Skeletal muscle tissue (tissue), 4 donors: Measurements from ENCODE around the gene TANC1. TPM values are rescaled to one million over a fixed set of nuclear protein-coding genes. Genes with fewer than 3 reads are reported as not detected.

Source experiments
- H3K27ac ChIP-seq: one replicate; pipeline ENCODE4 v1.7.0; 2013; ENCODE audit warnings: mild to moderate bottlenecking, low read depth, low read length, inconsistent platforms
- H3K27me3 ChIP-seq, 3 donors: one replicate each; pipeline ENCODE4 v1.7.0; 2013; ENCODE audit warnings: low read length in 3 of 3; ENCODE audit not compliant: control insufficient read depth in 3 of 3, insufficient read depth in 3 of 3
- H3K36me3 ChIP-seq, 3 donors: one replicate each; pipeline ENCODE4 v1.7.0; 2013; ENCODE audit warnings: low read length in 3 of 3; ENCODE audit not compliant: control insufficient read depth in 3 of 3, insufficient read depth in 3 of 3
- H3K4me1 ChIP-seq, 3 donors: one replicate each; pipeline ENCODE4 v1.7.0; 2013; ENCODE audit warnings: low read length in 3 of 3, mild to moderate bottlenecking in 3 of 3; ENCODE audit not compliant: control insufficient read depth in 3 of 3, insufficient read depth in 3 of 3
- H3K4me3 ChIP-seq, 3 donors: one replicate each; pipeline ENCODE4 v1.7.0; 2013; ENCODE audit warnings: low read length in 3 of 3
- H3K9ac ChIP-seq, 3 donors: one replicate each; pipeline ENCODE4 v1.7.0; 2013; ENCODE audit warnings: low read length in 3 of 3, mild to moderate bottlenecking in 3 of 3, moderate library complexity in 2 of 3, low read depth in 1 of 3
- H3K9me3 ChIP-seq, 3 donors: one replicate each; pipeline ENCODE4 v1.7.0; 2013; ENCODE audit warnings: low read length in 3 of 3; ENCODE audit not compliant: control insufficient read depth in 3 of 3
- total RNA-seq: library from RNA; depleted of rRNA; stranded (reverse); fragments of >200 nt; gene quantifications from one replicate; pipeline ENCODE4 v1.2.3, GENCODE V29; 2014
- donor health status: Osteomylitis.

The TANC1 gene
- total RNA-seq, 1 donor from 2014 or later: 38.1 TPM

DNA sequence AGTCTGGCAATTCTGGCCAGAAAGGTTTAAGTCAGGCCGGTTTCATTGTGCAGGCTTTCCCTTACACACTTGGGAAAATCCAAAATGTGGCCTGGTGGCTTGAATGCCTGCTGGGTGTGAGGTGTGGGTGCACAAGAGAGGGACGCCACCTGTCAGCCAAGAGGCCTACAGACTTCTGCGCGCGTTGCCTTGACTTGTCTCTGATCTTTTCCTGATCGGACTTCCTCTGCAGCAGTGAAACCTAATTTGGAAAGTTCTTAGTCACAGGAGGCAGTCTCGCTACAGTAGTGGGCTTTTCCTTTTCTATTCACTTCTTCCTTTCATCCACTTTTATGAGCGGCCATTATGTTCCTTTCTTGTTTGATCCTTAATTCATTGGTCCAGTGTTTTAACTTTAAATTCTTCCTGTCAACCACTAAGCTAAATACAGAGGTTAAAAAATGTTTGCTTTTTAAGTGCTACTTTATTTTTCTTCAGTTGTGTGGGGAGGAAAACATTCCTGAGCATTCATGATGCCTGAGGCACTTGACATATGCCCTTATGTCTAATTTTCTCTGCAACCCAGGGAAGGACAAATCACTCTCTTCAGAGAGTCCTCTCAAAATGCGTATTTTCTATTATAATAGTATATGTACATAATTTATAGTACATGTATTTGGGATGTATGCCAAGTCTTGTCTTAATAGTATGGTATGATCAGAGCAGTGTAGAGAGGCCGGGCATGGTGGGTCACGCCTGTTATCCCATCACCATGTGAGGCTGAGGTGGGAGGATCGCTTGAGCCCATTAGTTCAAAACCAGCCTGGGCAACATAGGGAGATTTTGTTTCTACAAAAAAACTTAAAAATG, 189.1 kb downstream of the TANC1 start:
- Histone ChIP-seq H3K9me3 (no peaks in the 10 kb centered on the region), H3K4me3 (no peak overlapping the region), H3K9ac (no peak overlapping the region), H3K4me1 (peaks cover 4 to 14% (median 6%) of the 10 kb centered on the region in 3 donors), H3K27ac (no peak overlapping the region), H3K27me3 (no peaks in the 10 kb centered on the region), H3K36me3 (peaks cover 0 to 2% (median 0%) of the 10 kb centered on the region in 3 donors)

DNA sequence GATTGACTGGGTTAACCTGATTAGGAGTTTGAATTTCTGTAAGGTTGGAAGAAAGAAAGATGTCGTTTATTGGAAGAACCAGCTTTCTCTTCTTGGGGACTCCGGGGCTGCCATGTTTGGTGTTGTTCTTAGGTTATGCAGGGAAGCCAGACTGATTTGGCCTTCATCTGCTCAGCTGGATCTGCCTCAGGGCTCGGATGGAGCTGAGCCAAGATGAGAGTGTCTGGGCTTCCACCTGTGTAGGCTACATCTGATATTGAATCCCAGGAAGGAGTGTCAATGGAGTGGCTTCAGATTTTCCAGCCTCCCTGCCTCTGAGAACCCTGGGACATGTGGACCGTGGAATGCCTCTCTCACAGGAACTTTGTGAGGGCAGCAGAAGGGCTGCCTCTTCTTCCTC, 192.0 kb downstream of the TANC1 start:
- Histone ChIP-seq H3K9ac (no peak overlapping the region), H3K36me3 (peaks cover 0 to 3% (median 3%) of the 10 kb centered on the region in 3 donors), H3K9me3 (no peaks in the 10 kb centered on the region), H3K27me3 (no peaks in the 10 kb centered on the region), H3K4me3 (no peak overlapping the region), H3K4me1 (peaks cover 0 to 7% (median 6%) of the 10 kb centered on the region in 3 donors), H3K27ac (no peak overlapping the region)

GRCh38 chr2:159160954-159161353, 192.5 kb downstream of the TANC1 start:
- no peaks in the 10 kb centered on the region for H3K27me3 ChIP-seq
- no peak overlapping the region for H3K27ac ChIP-seq
- no peak overlapping the region for H3K4me3 ChIP-seq
- H3K9ac ChIP-seq: no peak overlapping the region
- H3K9me3 ChIP-seq: no peaks in the 10 kb centered on the region
- H3K36me3 ChIP-seq: peaks cover 0 to 3% (median 3%) of the 10 kb centered on the region in 3 donors
- peaks cover 0 to 7% (median 6%) of the 10 kb centered on the region in 3 donors for H3K4me1 ChIP-seq

DNA sequence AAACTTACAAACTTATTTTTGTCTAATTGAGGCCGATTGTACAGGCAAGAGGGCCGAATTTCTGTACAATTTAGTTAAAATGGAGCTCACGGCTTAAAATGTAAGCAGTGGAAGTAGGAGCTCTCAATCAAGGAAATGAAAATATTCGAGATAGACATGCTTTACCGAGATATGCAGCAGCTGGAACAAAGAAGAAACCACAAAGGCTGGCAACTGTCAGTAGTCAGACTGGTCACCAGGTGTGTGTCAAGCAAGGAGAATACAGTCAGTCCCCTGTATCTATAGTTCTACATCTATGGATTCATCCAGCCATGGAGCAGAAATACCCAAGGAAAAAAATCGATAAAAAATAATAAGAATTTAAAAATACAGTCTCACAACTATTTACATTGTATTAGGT, 195.5 kb downstream of the TANC1 start:
- H3K27me3 ChIP-seq: no peaks in the 10 kb centered on the region
- H3K4me3 ChIP-seq: no peak overlapping the region
- peaks cover 0 to 7% (median 6%) of the 10 kb centered on the region in 3 donors for H3K4me1 ChIP-seq
- no peak overlapping the region for H3K27ac ChIP-seq
- no peak overlapping the region for H3K9ac ChIP-seq
- peaks cover 0 to 5% (median 3%) of the 10 kb centered on the region in 3 donors for H3K36me3 ChIP-seq
- no peaks in the 10 kb centered on the region for H3K9me3 ChIP-seq

DNA sequence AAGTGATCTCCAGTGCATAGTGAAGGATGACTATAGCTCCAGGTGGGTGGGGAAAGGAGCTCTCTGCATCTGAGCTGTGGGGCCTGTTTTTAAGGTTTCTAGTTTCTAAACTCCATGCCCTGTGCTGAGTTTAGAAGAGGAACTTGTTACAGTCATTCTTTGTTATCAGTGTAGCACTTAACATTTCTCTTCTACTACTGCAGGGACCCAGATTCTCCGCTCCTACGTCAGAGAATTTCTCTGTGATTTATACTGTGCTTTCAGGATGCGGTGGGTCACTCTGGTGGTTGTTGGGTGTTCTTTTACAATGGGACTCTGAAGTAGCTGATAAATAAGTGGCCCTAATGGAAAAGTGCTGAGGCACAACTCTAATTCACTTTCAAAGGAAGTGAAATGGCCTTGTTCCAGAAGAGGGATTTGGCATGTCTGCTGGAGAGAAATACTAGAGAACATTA, 196.0 kb downstream of the TANC1 start:
- Histone ChIP-seq H3K27ac (no peak overlapping the region), H3K4me3 (no peak overlapping the region), H3K9me3 (no peaks in the 10 kb centered on the region), H3K9ac (no peak overlapping the region), H3K4me1 (peaks cover 0 to 7% (median 6%) of the 10 kb centered on the region in 3 donors), H3K36me3 (peaks cover 0 to 5% (median 3%) of the 10 kb centered on the region in 3 donors), H3K27me3 (no peaks in the 10 kb centered on the region)

- Histone ChIP-seq H3K36me3 (peaks cover 0 to 5% (median 3%) of the 10 kb centered on the region in 3 donors), H3K9me3 (no peaks in the 10 kb centered on the region), H3K4me3 (no peak overlapping the region), H3K27ac (no peak overlapping the region), H3K27me3 (no peaks in the 10 kb centered on the region), H3K4me1 (peaks cover 0 to 6% (median 6%) of the 10 kb centered on the region in 3 donors), H3K9ac (no peak overlapping the region)
These were observed 196.6 kb downstream of the TANC1 start for GRCh38 chr2:159165048-159165447.

DNA sequence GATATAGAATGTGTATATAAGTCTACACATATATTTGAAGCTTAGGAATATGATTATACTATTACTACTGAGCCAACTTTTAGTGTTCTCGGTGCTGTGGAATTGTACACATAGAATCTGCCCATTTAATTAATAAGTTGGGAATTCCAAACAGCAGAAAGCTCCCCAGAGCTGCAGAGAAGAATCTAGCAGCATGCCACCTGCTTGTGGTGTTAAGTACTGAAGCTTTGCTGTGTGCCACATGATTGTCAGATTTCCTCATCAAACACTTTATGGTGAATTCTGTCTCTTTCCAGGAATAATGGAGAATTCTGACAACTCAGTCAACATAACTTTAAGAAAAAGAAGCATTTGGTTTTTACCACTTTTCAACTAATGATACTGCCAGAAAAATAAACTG, 200.3 kb downstream of the TANC1 start:
- Histone ChIP-seq H3K36me3 (peaks cover 2 to 5% (median 4%) of the 10 kb centered on the region in 3 donors), H3K27ac (no peak overlapping the region), H3K9me3 (no peaks in the 10 kb centered on the region), H3K9ac (no peak overlapping the region), H3K4me1 (no peaks in the 10 kb centered on the region), H3K4me3 (no peak overlapping the region), H3K27me3 (no peaks in the 10 kb centered on the region)

DNA sequence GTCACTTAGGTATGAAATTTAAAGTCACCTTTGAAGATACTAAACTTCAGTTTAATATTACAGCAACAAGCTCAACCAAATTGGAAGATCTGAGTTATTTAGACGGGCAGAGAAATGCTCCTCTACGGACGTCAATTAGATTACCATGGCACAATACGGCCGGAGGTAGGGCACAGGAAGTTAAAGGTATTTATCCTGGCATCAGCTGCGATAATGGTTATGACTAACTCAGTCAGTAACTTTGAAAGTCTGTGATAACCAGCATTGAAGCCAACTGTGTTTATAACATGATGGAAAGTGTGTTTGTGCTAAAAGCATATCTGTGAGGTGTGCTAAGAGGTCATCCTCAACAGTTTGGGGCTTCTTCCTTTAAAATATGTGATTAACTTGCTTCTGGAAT, 200.7 kb downstream of the TANC1 start:
- Histone ChIP-seq H3K9me3 (no peaks in the 10 kb centered on the region), H3K9ac (no peak overlapping the region), H3K4me3 (no peak overlapping the region), H3K36me3 (peaks cover 2 to 7% (median 5%) of the 10 kb centered on the region in 3 donors), H3K27me3 (no peaks in the 10 kb centered on the region), H3K4me1 (no peaks in the 10 kb centered on the region), H3K27ac (no peak overlapping the region)

GRCh38 chr2:159172403-159172802, 204.0 kb downstream of the TANC1 start:
- no peak overlapping the region for H3K4me3 ChIP-seq
- no peaks in the 10 kb centered on the region for H3K4me1 ChIP-seq
- no peak overlapping the region for H3K9ac ChIP-seq
- no peak overlapping the region for H3K27ac ChIP-seq
- peaks cover 2 to 11% (median 5%) of the 10 kb centered on the region in 3 donors for H3K36me3 ChIP-seq
- no peaks in the 10 kb centered on the region for H3K27me3 ChIP-seq
- H3K9me3 ChIP-seq: no peaks in the 10 kb centered on the region

DNA sequence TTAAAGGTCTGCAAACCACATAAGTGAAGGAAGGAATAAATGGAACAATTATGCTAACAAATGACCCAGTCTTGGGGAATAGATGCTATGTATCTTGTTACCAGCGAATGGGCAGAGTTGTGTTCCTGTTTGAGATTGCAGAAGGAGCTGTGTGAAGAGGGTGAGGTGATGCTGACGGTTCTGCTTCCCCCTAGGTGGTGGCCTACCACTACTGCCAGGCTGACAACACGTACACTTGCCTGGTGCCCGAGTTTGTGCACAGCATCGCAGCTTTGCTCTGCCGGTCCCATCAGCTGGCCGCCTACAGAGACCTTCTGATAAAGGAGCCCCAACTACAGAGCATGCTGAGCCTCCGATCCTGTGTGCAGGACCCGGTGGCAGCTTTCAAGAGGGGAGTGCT, 206.3 kb downstream of the TANC1 start:
- Histone ChIP-seq H3K27ac (no peak overlapping the region), H3K4me1 (no peaks in the 10 kb centered on the region)

More for the DNA sequence above, 206.3 kb downstream of the TANC1 start:
- Histone ChIP-seq H3K27me3 (no peaks in the 10 kb centered on the region), H3K9me3 (no peaks in the 10 kb centered on the region), H3K36me3 (peaks cover 5 to 21% (median 6%) of the 10 kb centered on the region in 3 donors), H3K4me3 (no peak overlapping the region), H3K9ac (no peak overlapping the region)
